HepG2 (cell line): Measurements from ENCODE around the gene RNF213. TPM values are rescaled to one million over a fixed set of nuclear protein-coding genes. Genes with fewer than 3 reads are reported as not detected.

Experiments used
- ATF7 ChIP-seq, 2 experiments: fragments of 450-650 bp in 1 of 2; sonication (generic) in 1 of 2; formaldehyde crosslinking in 1 of 2; IDR thresholded peaks; 2 replicates each; pipeline versions ENCODE4 v1.4.0 to v1.6.1; 2016 to 2020; ENCODE audit warnings: antibody characterized with exemption in 1 of 2, mild to moderate bottlenecking in 1 of 2, missing genetic modification reagents in 1 of 2
- CENPX ChIP-seq: sonication (generic); formaldehyde crosslinking; IDR thresholded peaks from 2 replicates; pipeline ENCODE4 v1.9.0; 2021; ENCODE audit warnings: mild to moderate bottlenecking, missing genetic modification reagents, moderate library complexity
- ELF3 ChIP-seq: IDR thresholded peaks from 2 replicates; pipeline ENCODE4 v1.6.1; 2016; ENCODE audit warnings: missing genetic modification reagents, missing compliant biosample characterization
- KMT2B ChIP-seq: IDR thresholded peaks from 2 replicates; pipeline ENCODE4 v1.6.1; 2016; ENCODE audit warnings: missing genetic modification reagents, missing compliant biosample characterization
- PPARG ChIP-seq: conservative IDR thresholded peaks from 2 replicates; pipeline ENCODE4 v1.6.1; 2016; ENCODE audit warnings: missing biosample characterization, missing genetic modification reagents
- TCF7 ChIP-seq: sonication (generic); IDR thresholded peaks from 2 replicates; pipeline ENCODE4 v1.6.1; 2016; ENCODE audit warnings: antibody characterized with exemption, low read depth
- THAP8 ChIP-seq: sonication (generic); formaldehyde crosslinking; IDR thresholded peaks from 2 replicates; pipeline ENCODE4 v1.5.1; 2020; ENCODE audit warnings: missing genetic modification reagents, mild to moderate bottlenecking, borderline replicate concordance
- ZNF337 ChIP-seq: sonication (generic); formaldehyde crosslinking; IDR thresholded peaks from 2 replicates; pipeline ENCODE4 v1.5.1; 2020; ENCODE audit warnings: missing genetic modification reagents, low read depth, mild to moderate bottlenecking, borderline replicate concordance
- ZNF44 ChIP-seq: sonication (generic); formaldehyde crosslinking; IDR thresholded peaks from 2 replicates; pipeline ENCODE4 v1.5.1; 2020; ENCODE audit warnings: mild to moderate bottlenecking, missing genetic modification reagents
- ZNF441 ChIP-seq: sonication (generic); formaldehyde crosslinking; IDR thresholded peaks from 2 replicates; pipeline ENCODE4 v1.7.0; 2021; ENCODE audit warnings: missing genetic modification reagents, borderline replicate concordance
- polyA plus RNA-seq, 8 experiments: library from polyadenylated mRNA; depleted of rRNA in 3 of 8; stranded (reverse) in 7 of 8; unstranded in 1 of 8; fragments of >200 nt; fragmentation: Illumina TruSeq in 4 of 8; extraction: Trizol in 4 of 8; gene quantifications; 2 replicates each; pipeline versions ENCODE4 v1.2.1 to v1.2.3, GENCODE V29; 2011 to 2016; ENCODE audit warnings: low read depth in 4 of 8, missing spikeins in 1 of 8, mixed read lengths in 1 of 8; ENCODE audit not compliant: insufficient read depth in 1 of 8
- total RNA-seq, 5 experiments: library from RNA; depleted of rRNA; stranded (reverse); fragments of >200 nt; fragmentation: Illumina TruSeq; extraction: Trizol; gene quantifications; 2 replicates each; pipeline ENCODE4 v1.2.3, GENCODE V29; 2016; ENCODE audit warnings: low read depth in 1 of 5
- TF ChIP-seq, protein P1 (sequence below): sonication (generic); formaldehyde crosslinking; IDR thresholded peaks from 2 replicates; pipeline ENCODE4 v1.4.0; 2020; ENCODE audit warnings: mild to moderate bottlenecking, missing genetic modification reagents
- TF ChIP-seq, protein P2 (sequence below): sonication (generic); formaldehyde crosslinking; IDR thresholded peaks from 2 replicates; pipeline ENCODE4 v1.5.0; 2020; ENCODE audit warnings: mild to moderate bottlenecking, missing genetic modification reagents
- TF ChIP-seq, protein P3 (sequence below): sonication (generic); formaldehyde crosslinking; IDR thresholded peaks from 2 replicates; pipeline ENCODE4 v1.4.0; 2020; ENCODE audit warnings: low read depth, mild to moderate bottlenecking, missing genetic modification reagents
- TF ChIP-seq, protein P4 (sequence below): sonication (generic); formaldehyde crosslinking; IDR thresholded peaks from 2 replicates; pipeline ENCODE4 v1.4.0; 2020; ENCODE audit warnings: missing genetic modification reagents, borderline replicate concordance

RNF213 gene
- total and polyA plus RNA-seq, 2 of the 13 experiments (the other 11 are each of a cell fraction or from before 2014, with no cell fraction given) = 38.6 to 38.7 TPM

DNA sequence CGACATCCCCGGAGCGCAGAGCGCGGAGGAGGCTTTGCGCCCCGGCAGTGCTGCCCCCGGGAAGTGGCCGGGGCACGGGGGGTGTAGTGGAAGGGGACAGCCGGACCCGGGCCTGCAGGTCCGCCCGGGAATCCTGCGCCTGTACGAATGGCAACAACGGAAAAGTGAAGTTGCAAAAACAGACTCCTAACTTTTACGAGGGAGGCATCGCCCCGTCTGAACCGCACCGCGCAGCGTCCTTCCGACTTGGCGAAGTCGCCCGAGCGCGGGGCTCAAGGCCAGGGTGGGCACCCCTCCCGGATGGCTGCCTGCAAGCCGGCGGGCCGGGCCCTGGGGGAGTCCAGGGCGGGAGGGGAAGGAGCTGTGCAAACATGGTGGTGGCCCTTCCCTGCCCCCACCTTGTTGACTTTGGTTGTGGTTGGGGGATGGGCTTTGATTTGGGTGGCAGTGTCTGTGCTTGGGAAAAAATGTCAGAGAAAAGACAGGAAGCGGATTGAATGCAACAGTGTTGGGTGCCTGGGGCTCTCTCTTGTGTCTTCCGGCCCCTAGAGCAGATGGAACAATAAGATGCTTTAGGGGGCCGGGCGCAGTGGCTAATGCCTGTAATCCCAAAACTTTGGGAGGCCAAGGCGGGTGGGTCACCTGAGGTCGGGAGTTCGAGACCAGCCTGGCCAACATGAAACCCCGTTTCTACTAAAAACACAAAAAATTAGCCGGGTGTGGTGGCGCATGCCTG is 675 bp downstream of the RNF213 start (continued):
- TF ChIP-seq, protein P1, sequence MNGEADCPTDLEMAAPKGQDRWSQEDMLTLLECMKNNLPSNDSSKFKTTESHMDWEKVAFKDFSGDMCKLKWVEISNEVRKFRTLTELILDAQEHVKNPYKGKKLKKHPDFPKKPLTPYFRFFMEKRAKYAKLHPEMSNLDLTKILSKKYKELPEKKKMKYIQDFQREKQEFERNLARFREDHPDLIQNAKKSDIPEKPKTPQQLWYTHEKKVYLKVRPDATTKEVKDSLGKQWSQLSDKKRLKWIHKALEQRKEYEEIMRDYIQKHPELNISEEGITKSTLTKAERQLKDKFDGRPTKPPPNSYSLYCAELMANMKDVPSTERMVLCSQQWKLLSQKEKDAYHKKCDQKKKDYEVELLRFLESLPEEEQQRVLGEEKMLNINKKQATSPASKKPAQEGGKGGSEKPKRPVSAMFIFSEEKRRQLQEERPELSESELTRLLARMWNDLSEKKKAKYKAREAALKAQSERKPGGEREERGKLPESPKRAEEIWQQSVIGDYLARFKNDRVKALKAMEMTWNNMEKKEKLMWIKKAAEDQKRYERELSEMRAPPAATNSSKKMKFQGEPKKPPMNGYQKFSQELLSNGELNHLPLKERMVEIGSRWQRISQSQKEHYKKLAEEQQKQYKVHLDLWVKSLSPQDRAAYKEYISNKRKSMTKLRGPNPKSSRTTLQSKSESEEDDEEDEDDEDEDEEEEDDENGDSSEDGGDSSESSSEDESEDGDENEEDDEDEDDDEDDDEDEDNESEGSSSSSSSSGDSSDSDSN (CRISPR knock-in tag) = peak; percentile 88
- peak; percentile 45; the same call in 1 of the 2 replicates for TF ChIP-seq ZNF44 (CRISPR knock-in tag)
- peak; percentile 85 for TF ChIP-seq KMT2B (CRISPR knock-in tag)
- TF ChIP-seq, protein P2, sequence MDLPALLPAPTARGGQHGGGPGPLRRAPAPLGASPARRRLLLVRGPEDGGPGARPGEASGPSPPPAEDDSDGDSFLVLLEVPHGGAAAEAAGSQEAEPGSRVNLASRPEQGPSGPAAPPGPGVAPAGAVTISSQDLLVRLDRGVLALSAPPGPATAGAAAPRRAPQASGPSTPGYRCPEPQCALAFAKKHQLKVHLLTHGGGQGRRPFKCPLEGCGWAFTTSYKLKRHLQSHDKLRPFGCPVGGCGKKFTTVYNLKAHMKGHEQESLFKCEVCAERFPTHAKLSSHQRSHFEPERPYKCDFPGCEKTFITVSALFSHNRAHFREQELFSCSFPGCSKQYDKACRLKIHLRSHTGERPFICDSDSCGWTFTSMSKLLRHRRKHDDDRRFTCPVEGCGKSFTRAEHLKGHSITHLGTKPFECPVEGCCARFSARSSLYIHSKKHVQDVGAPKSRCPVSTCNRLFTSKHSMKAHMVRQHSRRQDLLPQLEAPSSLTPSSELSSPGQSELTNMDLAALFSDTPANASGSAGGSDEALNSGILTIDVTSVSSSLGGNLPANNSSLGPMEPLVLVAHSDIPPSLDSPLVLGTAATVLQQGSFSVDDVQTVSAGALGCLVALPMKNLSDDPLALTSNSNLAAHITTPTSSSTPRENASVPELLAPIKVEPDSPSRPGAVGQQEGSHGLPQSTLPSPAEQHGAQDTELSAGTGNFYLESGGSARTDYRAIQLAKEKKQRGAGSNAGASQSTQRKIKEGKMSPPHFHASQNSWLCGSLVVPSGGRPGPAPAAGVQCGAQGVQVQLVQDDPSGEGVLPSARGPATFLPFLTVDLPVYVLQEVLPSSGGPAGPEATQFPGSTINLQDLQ (CRISPR knock-in tag) = peak; percentile 69; the same call in 1 of the 2 replicates
- TF ChIP-seq, protein P3, sequence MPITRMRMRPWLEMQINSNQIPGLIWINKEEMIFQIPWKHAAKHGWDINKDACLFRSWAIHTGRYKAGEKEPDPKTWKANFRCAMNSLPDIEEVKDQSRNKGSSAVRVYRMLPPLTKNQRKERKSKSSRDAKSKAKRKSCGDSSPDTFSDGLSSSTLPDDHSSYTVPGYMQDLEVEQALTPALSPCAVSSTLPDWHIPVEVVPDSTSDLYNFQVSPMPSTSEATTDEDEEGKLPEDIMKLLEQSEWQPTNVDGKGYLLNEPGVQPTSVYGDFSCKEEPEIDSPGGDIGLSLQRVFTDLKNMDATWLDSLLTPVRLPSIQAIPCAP = no peak
- TF ChIP-seq ZNF337 (CRISPR knock-in tag) = peak; percentile 55; the same call in 1 of the 2 replicates
- TF ChIP-seq ZNF441 (CRISPR knock-in tag) = 0 out of 2 replicates have a peak, but pooled peaks have one; percentile 15
- TF ChIP-seq CENPX = no peak
- TF ChIP-seq, protein P4, sequence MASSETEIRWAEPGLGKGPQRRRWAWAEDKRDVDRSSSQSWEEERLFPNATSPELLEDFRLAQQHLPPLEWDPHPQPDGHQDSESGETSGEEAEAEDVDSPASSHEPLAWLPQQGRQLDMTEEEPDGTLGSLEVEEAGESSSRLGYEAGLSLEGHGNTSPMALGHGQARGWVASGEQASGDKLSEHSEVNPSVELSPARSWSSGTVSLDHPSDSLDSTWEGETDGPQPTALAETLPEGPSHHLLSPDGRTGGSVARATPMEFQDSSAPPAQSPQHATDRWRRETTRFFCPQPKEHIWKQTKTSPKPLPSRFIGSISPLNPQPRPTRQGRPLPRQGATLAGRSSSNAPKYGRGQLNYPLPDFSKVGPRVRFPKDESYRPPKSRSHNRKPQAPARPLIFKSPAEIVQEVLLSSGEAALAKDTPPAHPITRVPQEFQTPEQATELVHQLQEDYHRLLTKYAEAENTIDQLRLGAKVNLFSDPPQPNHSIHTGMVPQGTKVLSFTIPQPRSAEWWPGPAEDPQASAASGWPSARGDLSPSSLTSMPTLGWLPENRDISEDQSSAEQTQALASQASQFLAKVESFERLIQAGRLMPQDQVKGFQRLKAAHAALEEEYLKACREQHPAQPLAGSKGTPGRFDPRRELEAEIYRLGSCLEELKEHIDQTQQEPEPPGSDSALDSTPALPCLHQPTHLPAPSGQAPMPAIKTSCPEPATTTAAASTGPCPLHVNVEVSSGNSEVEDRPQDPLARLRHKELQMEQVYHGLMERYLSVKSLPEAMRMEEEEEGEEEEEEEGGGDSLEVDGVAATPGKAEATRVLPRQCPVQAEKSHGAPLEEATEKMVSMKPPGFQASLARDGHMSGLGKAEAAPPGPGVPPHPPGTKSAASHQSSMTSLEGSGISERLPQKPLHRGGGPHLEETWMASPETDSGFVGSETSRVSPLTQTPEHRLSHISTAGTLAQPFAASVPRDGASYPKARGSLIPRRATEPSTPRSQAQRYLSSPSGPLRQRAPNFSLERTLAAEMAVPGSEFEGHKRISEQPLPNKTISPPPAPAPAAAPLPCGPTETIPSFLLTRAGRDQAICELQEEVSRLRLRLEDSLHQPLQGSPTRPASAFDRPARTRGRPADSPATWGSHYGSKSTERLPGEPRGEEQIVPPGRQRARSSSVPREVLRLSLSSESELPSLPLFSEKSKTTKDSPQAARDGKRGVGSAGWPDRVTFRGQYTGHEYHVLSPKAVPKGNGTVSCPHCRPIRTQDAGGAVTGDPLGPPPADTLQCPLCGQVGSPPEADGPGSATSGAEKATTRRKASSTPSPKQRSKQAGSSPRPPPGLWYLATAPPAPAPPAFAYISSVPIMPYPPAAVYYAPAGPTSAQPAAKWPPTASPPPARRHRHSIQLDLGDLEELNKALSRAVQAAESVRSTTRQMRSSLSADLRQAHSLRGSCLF = peak; percentile 64; the same call in 1 of the 2 replicates
- TF ChIP-seq TCF7 = no peak
- TF ChIP-seq PPARG (CRISPR knock-in tag) = peak; percentile 79
- TF ChIP-seq ATF7 (IDR thresholded peaks at IDR 0.05) = no peak
- no peak for TF ChIP-seq ATF7 (CRISPR knock-in tag; IDR thresholded peaks at IDR 0.05)
- peak; percentile 91 for TF ChIP-seq ELF3 (CRISPR knock-in tag)
- 0 out of 2 replicates have a peak, but pooled peaks have one; percentile 67 for TF ChIP-seq THAP8 (CRISPR knock-in tag)
